Measurements from ENCODE around the gene ITM2B. TPM values are rescaled to one million over a fixed set of nuclear protein-coding genes. Genes with fewer than 3 reads are reported as not detected.
A peak's percentile ranks its signal among the peaks of the same experiment; 100 is the strongest.

ITM2B gene
- total and polyA plus RNA-seq, 3 experiments from 2014 or later = 122 to 1,289 (median 127) TPM

GRCh38 chr13:48260970-48261369, 28.0 kb downstream of the ITM2B start:
- H3K4me3 Mint-ChIP-seq = no peak overlapping the region
- H3K27ac ChIP-seq (ENCODE audit: low read depth, low read length) = no peak overlapping the region
- ChIA-PET POLR2A (no interaction called here), CTCF (no interaction called here)
- H3K27me3 ChIP-seq (ENCODE audit: insufficient read depth, low read length, poor library complexity, severe bottlenecking) = no peaks in the 10 kb centered on the region
- DNase-seq = no peak
- H3K9me3 ChIP-seq (ENCODE audit: low read length) = no peaks in the 10 kb centered on the region
- no peak overlapping the region for H3K4me3 ChIP-seq (ENCODE audit: low read length)
- H3K27me3 Mint-ChIP-seq = no peaks in the 10 kb centered on the region
- peaks cover 14 to 87% (median 33%) of the 10 kb centered on the region in 3 donors for H3K36me3 Mint-ChIP-seq
- H3K4me1 ChIP-seq (ENCODE audit: insufficient read depth, low read length) = peaks cover 24% of the 10 kb centered on the region
- H3K9me3 Mint-ChIP-seq = no peaks in the 10 kb centered on the region
- H3K27ac Mint-ChIP-seq = peak overlapping the region in 3 of 8 donors; percentile 48 to 78 (median 69)
- peaks cover 56 to 86% (median 78%) of the 10 kb centered on the region in 3 donors for H3K4me1 Mint-ChIP-seq
- H3K36me3 ChIP-seq (ENCODE audit: insufficient read depth, low read length) = peaks cover 53% of the 10 kb centered on the region

GRCh38 chr13:48263196-48263595, 30.2 kb downstream of the ITM2B start:
- H3K4me1 ChIP-seq (ENCODE audit: insufficient read depth, low read length) = peaks cover 24% of the 10 kb centered on the region
- no peak overlapping the region for H3K4me3 ChIP-seq (ENCODE audit: low read length)
- peaks cover 42% of the 10 kb centered on the region for H3K36me3 ChIP-seq (ENCODE audit: insufficient read depth, low read length)
- no peaks in the 10 kb centered on the region for H3K9me3 ChIP-seq (ENCODE audit: low read length)
- ChIA-PET POLR2A (interaction anchor here (0.7 to 1.2 kb wide), 2 partner anchors 26 to 30 kb away, joined by 3 to 4 read pairs; partner anchors contain the start of gene ITM2B), CTCF (interaction anchor here (1.3 to 1.5 kb wide), 2 partner anchors 136 to 168 kb away, joined by 4 to 5 read pairs; partner anchors contain the start of gene MED4)
- H3K27me3 ChIP-seq (ENCODE audit: insufficient read depth, low read length, poor library complexity, severe bottlenecking) = no peaks in the 10 kb centered on the region
- no peak overlapping the region for H3K4me3 Mint-ChIP-seq
- no peak for DNase-seq
- peak overlapping the region in 7 of 8 donors; percentile 23 to 83 (median 44) for H3K27ac Mint-ChIP-seq
- peaks cover 14 to 80% (median 33%) of the 10 kb centered on the region in 3 donors for H3K36me3 Mint-ChIP-seq
- no peak overlapping the region for H3K27ac ChIP-seq (ENCODE audit: low read depth, low read length)
- peaks cover 0 to 2% of the 10 kb centered on the region in 2 donors for H3K27me3 Mint-ChIP-seq
- no peaks in the 10 kb centered on the region for H3K9me3 Mint-ChIP-seq
- H3K4me1 Mint-ChIP-seq = peaks cover 50 to 88% (median 82%) of the 10 kb centered on the region in 3 donors

GRCh38 chr13:48264058-48264457, 31.1 kb downstream of the ITM2B start:
- Histone ChIP-seq H3K27ac (ENCODE audit: low read depth, low read length) (no peak overlapping the region), H3K4me1 (ENCODE audit: insufficient read depth, low read length) (peaks cover 24% of the 10 kb centered on the region), H3K4me3 (ENCODE audit: low read length) (no peak overlapping the region), H3K27me3 (ENCODE audit: insufficient read depth, low read length, poor library complexity, severe bottlenecking) (no peaks in the 10 kb centered on the region), H3K36me3 (ENCODE audit: insufficient read depth, low read length) (peaks cover 34% of the 10 kb centered on the region), H3K9me3 (ENCODE audit: low read length) (no peaks in the 10 kb centered on the region)
- Mint-ChIP-seq H3K27me3 (peaks cover 0 to 2% of the 10 kb centered on the region in 2 donors), H3K9me3 (no peaks in the 10 kb centered on the region), H3K4me3 (no peak overlapping the region), H3K4me1 (peaks cover 50 to 82% (median 76%) of the 10 kb centered on the region in 3 donors), H3K27ac (peak overlapping the region in 6 of 8 donors; percentile 43 to 83 (median 66)), H3K36me3 (peaks cover 14 to 77% (median 32%) of the 10 kb centered on the region in 3 donors)
- CTCF ChIA-PET = interaction anchor here (1.3 to 1.5 kb wide), 2 partner anchors 137 to 169 kb away, joined by 4 to 5 read pairs; partner anchors contain the start of gene MED4
- POLR2A ChIA-PET = interaction anchor here (0.6 to 1.3 kb wide), 4 partner anchors 27 to 34 kb away, joined by 3 to 4 read pairs (median 3); partner anchors contain the start of gene ITM2B
- DNase-seq = no peak

- ChIA-PET POLR2A (interaction anchor here (0.8 to 1.3 kb wide), 3 partner anchors 14 to 109 kb away, joined by 3 to 5 read pairs (median 3); partner anchors contain the start of gene ITM2B), CTCF (interaction anchor here (0.7 to 1.3 kb wide), 4 partner anchors 14 to 138 kb away, joined by 3 to 4 read pairs (median 3); no protein-coding TSS in a partner anchor)
- Mint-ChIP-seq H3K36me3 (peaks cover 14 to 74% (median 29%) of the 10 kb centered on the region in 3 donors), H3K4me1 (peaks cover 48 to 77% (median 70%) of the 10 kb centered on the region in 3 donors), H3K27ac (peak overlapping the region; percentile 4 to 93 (median 84)), H3K9me3 (no peaks in the 10 kb centered on the region), H3K27me3 (peaks cover 0 to 2% of the 10 kb centered on the region in 2 donors), H3K4me3 (peak overlapping the region in 3 of 7 donors; percentile 31 to 59 (median 35))
- peaks cover 28% of the 10 kb centered on the region for H3K36me3 ChIP-seq (ENCODE audit: insufficient read depth, low read length)
- H3K9me3 ChIP-seq (ENCODE audit: low read length) = no peaks in the 10 kb centered on the region
- H3K27me3 ChIP-seq (ENCODE audit: insufficient read depth, low read length, poor library complexity, severe bottlenecking) = no peaks in the 10 kb centered on the region
- DNase-seq = peak in 1 of 5 donors; percentile 18
- peaks cover 24% of the 10 kb centered on the region for H3K4me1 ChIP-seq (ENCODE audit: insufficient read depth, low read length)
- peak overlapping the region; percentile 5 for H3K4me3 ChIP-seq (ENCODE audit: low read length)
- no peak overlapping the region for H3K27ac ChIP-seq (ENCODE audit: low read depth, low read length)
Measured at GRCh38 chr13:48265217-48265815, 32.3 kb downstream of the ITM2B start.

GRCh38 chr13:48266150-48266549, 33.1 kb downstream of the ITM2B start:
- peaks cover 28% of the 10 kb centered on the region for H3K36me3 ChIP-seq (ENCODE audit: insufficient read depth, low read length)

GRCh38 chr13:48266701-48267639, 34.0 kb downstream of the ITM2B start:
- H3K4me1 Mint-ChIP-seq = peaks cover 40 to 69% (median 61%) of the 10 kb centered on the region in 3 donors
- Histone ChIP-seq H3K27ac (ENCODE audit: low read depth, low read length) (no peak overlapping the region), H3K27me3 (ENCODE audit: insufficient read depth, low read length, poor library complexity, severe bottlenecking) (no peaks in the 10 kb centered on the region), H3K4me1 (ENCODE audit: insufficient read depth, low read length) (peaks cover 24% of the 10 kb centered on the region), H3K4me3 (ENCODE audit: low read length) (no peak overlapping the region), H3K36me3 (ENCODE audit: insufficient read depth, low read length) (peaks cover 21% of the 10 kb centered on the region), H3K9me3 (ENCODE audit: low read length) (no peaks in the 10 kb centered on the region)
- no peak for DNase-seq
- peaks cover 0 to 2% of the 10 kb centered on the region in 2 donors for H3K27me3 Mint-ChIP-seq
- H3K4me3 Mint-ChIP-seq = no peak overlapping the region
- no peaks in the 10 kb centered on the region for H3K9me3 Mint-ChIP-seq
- H3K27ac Mint-ChIP-seq = peak overlapping the region in 6 of 8 donors; percentile 4 to 86 (median 58)
- ChIA-PET CTCF (no interaction called here), POLR2A (interaction anchor here (0.6 to 0.9 kb wide), 2 partner anchors 67 to 140 kb away, joined by 3 to 4 read pairs; no protein-coding TSS in a partner anchor)
- H3K36me3 Mint-ChIP-seq = peaks cover 14 to 65% (median 22%) of the 10 kb centered on the region in 3 donors

More at GRCh38 chr13:48266150-48266549, 33.1 kb downstream of the ITM2B start:
- H3K27me3 Mint-ChIP-seq = peaks cover 0 to 2% of the 10 kb centered on the region in 2 donors
- peaks cover 24% of the 10 kb centered on the region for H3K4me1 ChIP-seq (ENCODE audit: insufficient read depth, low read length)
- peak overlapping the region in 2 of 7 donors; percentile 20 to 26 for H3K4me3 Mint-ChIP-seq
- H3K27ac Mint-ChIP-seq = peak overlapping the region in 7 of 8 donors; percentile 4 to 90 (median 47)
- H3K9me3 ChIP-seq (ENCODE audit: low read length) = no peaks in the 10 kb centered on the region
- H3K27me3 ChIP-seq (ENCODE audit: insufficient read depth, low read length, poor library complexity, severe bottlenecking) = no peaks in the 10 kb centered on the region
- no peak overlapping the region for H3K27ac ChIP-seq (ENCODE audit: low read depth, low read length)
- peaks cover 14 to 69% (median 22%) of the 10 kb centered on the region in 3 donors for H3K36me3 Mint-ChIP-seq
- DNase-seq = no peak
- H3K4me3 ChIP-seq (ENCODE audit: low read length) = no peak overlapping the region
- peaks cover 42 to 72% (median 63%) of the 10 kb centered on the region in 3 donors for H3K4me1 Mint-ChIP-seq
- H3K9me3 Mint-ChIP-seq = no peaks in the 10 kb centered on the region
- POLR2A ChIA-PET = interaction anchor here (0.9 kb wide), 1 partner anchor 139 kb away, joined by 4 read pairs; no protein-coding TSS in a partner anchor
- CTCF ChIA-PET = interaction anchor here (1.0 kb wide), 1 partner anchor 139 kb away, joined by 4 read pairs; no protein-coding TSS in a partner anchor

DNA sequence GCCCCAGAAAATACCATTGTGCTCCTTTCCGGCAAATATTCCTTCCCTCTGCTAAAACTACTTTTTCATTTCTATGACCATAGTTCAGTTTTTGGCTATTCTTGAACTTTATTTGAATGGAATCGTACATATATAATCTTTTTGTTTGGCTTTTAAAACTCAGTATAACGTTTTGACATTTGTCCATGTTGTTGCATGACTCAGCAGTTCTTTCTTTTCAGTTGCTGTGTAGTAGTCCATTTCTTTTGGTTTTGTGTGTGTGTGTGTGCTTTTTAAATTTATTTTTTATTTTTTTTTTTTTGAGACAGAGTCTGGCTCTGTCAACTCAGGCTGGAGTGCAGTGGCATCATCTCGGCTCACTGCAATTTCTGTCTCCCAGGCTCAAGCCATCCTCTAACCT, 35.0 kb downstream of the ITM2B start:
- no peaks in the 10 kb centered on the region for H3K9me3 Mint-ChIP-seq
- Histone ChIP-seq H3K27ac (ENCODE audit: low read depth, low read length) (no peak overlapping the region), H3K4me3 (ENCODE audit: low read length) (no peak overlapping the region), H3K36me3 (ENCODE audit: insufficient read depth, low read length) (peaks cover 12% of the 10 kb centered on the region), H3K4me1 (ENCODE audit: insufficient read depth, low read length) (peaks cover 24% of the 10 kb centered on the region), H3K9me3 (ENCODE audit: low read length) (no peaks in the 10 kb centered on the region), H3K27me3 (ENCODE audit: insufficient read depth, low read length, poor library complexity, severe bottlenecking) (no peaks in the 10 kb centered on the region)
- peak overlapping the region in 3 of 8 donors; percentile 6 to 19 (median 11) for H3K27ac Mint-ChIP-seq
- H3K36me3 Mint-ChIP-seq = peaks cover 13 to 54% (median 14%) of the 10 kb centered on the region in 3 donors
- ChIA-PET CTCF (no interaction called here), POLR2A (no interaction called here)
- peaks cover 0 to 2% of the 10 kb centered on the region in 2 donors for H3K27me3 Mint-ChIP-seq
- H3K4me3 Mint-ChIP-seq = no peak overlapping the region
- DNase-seq = no peak
- peaks cover 35 to 59% (median 50%) of the 10 kb centered on the region in 3 donors for H3K4me1 Mint-ChIP-seq
